HCT116 (cell line): ENCODE results near the gene SNTG2.

Source experiments
- CEBPB ChIP-seq: IDR thresholded peaks from 2 replicates; pipeline ENCODE4 v1.6.1; 2012; ENCODE audit warnings: low read depth
- CTCF ChIP-seq, 3 experiments: fragments of 200-600 bp in 1 of 3; sonication (generic) in 1 of 3; IDR thresholded peaks in 2 of 3; conservative IDR thresholded peaks in 1 of 3; 2 replicates each; pipeline ENCODE4 v1.5.1; 2012 to 2017; ENCODE audit warnings: low read depth in 2 of 3, low read length in 2 of 3, antibody characterized with exemption in 1 of 3, borderline replicate concordance in 1 of 3, control low read depth in 1 of 3, mild to moderate bottlenecking in 1 of 3, mixed read lengths in 1 of 3, mixed run types in 1 of 3, moderate library complexity in 1 of 3; ENCODE audit not compliant: insufficient read depth in 1 of 3
- FOSL1 ChIP-seq: IDR thresholded peaks from 2 replicates; pipeline ENCODE4 v1.6.1; 2012; ENCODE audit warnings: low read depth
- POLR2A ChIP-seq: IDR thresholded peaks from 2 replicates; pipeline ENCODE4 v1.7.0; 2011; ENCODE audit warnings: borderline replicate concordance; ENCODE audit not compliant: insufficient read depth, insufficient read length; ENCODE audit errors: extremely low read depth
- POLR2AphosphoS5 ChIP-seq: IDR thresholded peaks from 2 replicates; pipeline ENCODE4 v1.6.1; 2011; ENCODE audit warnings: mild to moderate bottlenecking, low read depth, low read length, moderate library complexity
- RAD21 ChIP-seq: IDR thresholded peaks from 2 replicates; pipeline ENCODE4 v1.6.1; 2012; ENCODE audit warnings: low read depth, mild to moderate bottlenecking
- REST ChIP-seq: IDR thresholded peaks from 2 replicates; pipeline ENCODE4 v1.6.1; 2012; ENCODE audit warnings: low read depth
- SIN3A ChIP-seq: IDR thresholded peaks from 2 replicates; pipeline ENCODE4 v1.6.1; 2012; ENCODE audit warnings: low read depth
- YY1 ChIP-seq: IDR thresholded peaks from 2 replicates; pipeline ENCODE4 v1.6.1; 2011; ENCODE audit warnings: low read length, low read depth, moderate library complexity, mild to moderate bottlenecking; ENCODE audit not compliant: insufficient replicate concordance; ENCODE audit errors: extremely low read depth
- ZFX ChIP-seq: fragments of 450-650 bp; IDR thresholded peaks from 2 replicates; pipeline ENCODE4 v1.6.1; 2017
- TF ChIP-seq, protein P1 (sequence below): IDR thresholded peaks from 2 replicates; pipeline ENCODE4 v1.6.1; 2012

GRCh38 chr2:1078326-1078725, 127.7 kb downstream of the SNTG2 start:
- no peak for TF ChIP-seq CTCF (IDR thresholded peaks at IDR 0.05 in 2 of 3, conservative IDR thresholded peaks at IDR 0.05 in 1 of 3; ENCODE audit: borderline replicate concordance in 1 of 3, insufficient read depth in 1 of 3, low read depth in 2 of 3, low read length in 2 of 3)
- TF ChIP-seq, protein P1, sequence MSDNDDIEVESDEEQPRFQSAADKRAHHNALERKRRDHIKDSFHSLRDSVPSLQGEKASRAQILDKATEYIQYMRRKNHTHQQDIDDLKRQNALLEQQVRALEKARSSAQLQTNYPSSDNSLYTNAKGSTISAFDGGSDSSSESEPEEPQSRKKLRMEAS: no peak
- TF ChIP-seq ZFX: no peak
- no peak for TF ChIP-seq CEBPB
- no peak for TF ChIP-seq YY1
- no peak for TF ChIP-seq FOSL1
- TF ChIP-seq POLR2A: no peak
- TF ChIP-seq REST: no peak
- no peak for TF ChIP-seq POLR2AphosphoS5
- TF ChIP-seq SIN3A: no peak
- no peak for TF ChIP-seq RAD21
